ENCODE measurements around the gene SUCLA2.
"Not testable (repeated sequence)": the region's sequence is repeated elsewhere in the genome, so short reads cannot be mapped to it uniquely, and the experiment has no call there.

GRCh38 chr13:47945146-47945545, 55.9 kb downstream of the SUCLA2 start:
- not testable (repeated sequence) for TF ChIP-seq CTCF (IDR thresholded peaks at IDR 0.05; ENCODE audit: insufficient read depth, low read depth, low read length); EZH2 (IDR thresholded peaks at IDR 0.05; ENCODE audit: insufficient read depth, low read length)

All from astrocyte (in vitro differentiated cells and primary cell).